ENCODE results near the gene KLHL29. TPM values are rescaled to one million over a fixed set of nuclear protein-coding genes. Genes with fewer than 3 reads are reported as not detected.

KLHL29 gene
- total and polyA plus RNA-seq, 7 experiments from 2014 or later, result 0.59 to 6.5 (median 5.6) TPM

DNA sequence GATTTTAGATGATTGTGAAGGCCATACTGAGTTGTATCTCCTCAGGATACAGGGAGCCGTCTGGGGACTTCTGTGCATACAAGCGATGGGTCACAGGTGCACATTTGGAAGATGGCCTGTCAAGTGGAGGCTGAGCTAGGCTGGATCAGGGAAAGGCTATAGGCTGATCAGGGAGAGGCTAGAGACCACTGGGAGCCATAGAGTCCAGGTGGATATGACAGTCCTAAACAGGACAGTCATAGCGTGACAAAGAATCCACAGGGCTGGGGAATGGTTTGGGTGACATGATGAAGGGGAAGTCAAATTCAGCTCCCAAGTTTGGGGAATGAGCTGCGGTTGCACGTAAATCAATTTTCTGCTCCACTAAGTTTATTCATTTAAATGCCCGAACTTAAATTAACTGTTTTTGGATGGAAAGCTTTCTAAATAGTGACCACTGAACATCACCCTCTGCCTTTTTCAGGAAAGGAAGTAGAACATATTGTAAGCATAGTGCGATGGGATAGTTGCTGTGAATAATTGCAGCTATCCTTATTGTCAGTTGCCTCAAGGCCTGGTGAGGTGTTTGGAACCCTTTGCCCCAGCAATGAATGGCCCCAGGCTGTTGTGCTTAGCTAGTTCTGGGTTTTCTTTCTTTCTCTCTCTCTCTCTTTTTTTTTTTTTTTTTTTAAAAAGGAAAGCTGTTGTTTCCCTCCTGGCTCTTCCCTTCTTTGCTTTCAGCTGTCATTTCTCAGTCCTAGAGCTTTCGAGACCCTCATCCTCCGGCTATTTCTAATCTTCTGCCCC is 50.5 kb downstream of the KLHL29 start:
- Mint-ChIP-seq H3K4me1 (peaks cover 8 to 20% (median 16%) of the 10 kb centered on the region in 7 donors), H3K36me3 (peaks cover 0 to 3% (median 0%) of the 10 kb centered on the region in 5 donors), H3K27me3 (peaks cover 5 to 35% (median 12%) of the 10 kb centered on the region in 5 donors), H3K4me3 (peak overlapping the region in 8 of 10 donors; percentile 28 to 86 (median 51)), H3K27ac (peak overlapping the region in 1 of 9 donors; percentile 56), H3K9me3 (peaks cover 0 to 7% (median 0%) of the 10 kb centered on the region in 11 donors)
- H3K4me3 ChIP-seq (ENCODE audit: low read length), result no peak overlapping the region
- no peaks in the 10 kb centered on the region for H3K27me3 ChIP-seq (ENCODE audit: control insufficient read depth in 2 of 2, insufficient read depth in 2 of 2, low read length in 2 of 2)
- POLR2A ChIA-PET, result interaction anchor here (0.6 to 1.0 kb wide), 2 partner anchors 18 to 52 kb away, joined by 3 read pairs; no protein-coding TSS in a partner anchor
- no peaks in the 10 kb centered on the region for H3K36me3 ChIP-seq (ENCODE audit: control insufficient read depth in 2 of 3, insufficient read depth in 3 of 3, low read length in 3 of 3)
- H3K9me3 ChIP-seq (ENCODE audit: control insufficient read depth in 2 of 3, low read length in 3 of 3), result no peaks in the 10 kb centered on the region
- peak in 1 of 9 donors; percentile 4 for DNase-seq
- intact Hi-C loops (cut with micrococcal nuclease), result no loop called here
- CTCF ChIA-PET, result no interaction called here
- no peak for ATAC-seq
- H3K27ac ChIP-seq (ENCODE audit: low read depth, low read length), result no peak overlapping the region
- no peaks in the 10 kb centered on the region for H3K4me1 ChIP-seq (ENCODE audit: control insufficient read depth in 2 of 2, insufficient read depth in 2 of 2, low read length in 2 of 2)

DNA sequence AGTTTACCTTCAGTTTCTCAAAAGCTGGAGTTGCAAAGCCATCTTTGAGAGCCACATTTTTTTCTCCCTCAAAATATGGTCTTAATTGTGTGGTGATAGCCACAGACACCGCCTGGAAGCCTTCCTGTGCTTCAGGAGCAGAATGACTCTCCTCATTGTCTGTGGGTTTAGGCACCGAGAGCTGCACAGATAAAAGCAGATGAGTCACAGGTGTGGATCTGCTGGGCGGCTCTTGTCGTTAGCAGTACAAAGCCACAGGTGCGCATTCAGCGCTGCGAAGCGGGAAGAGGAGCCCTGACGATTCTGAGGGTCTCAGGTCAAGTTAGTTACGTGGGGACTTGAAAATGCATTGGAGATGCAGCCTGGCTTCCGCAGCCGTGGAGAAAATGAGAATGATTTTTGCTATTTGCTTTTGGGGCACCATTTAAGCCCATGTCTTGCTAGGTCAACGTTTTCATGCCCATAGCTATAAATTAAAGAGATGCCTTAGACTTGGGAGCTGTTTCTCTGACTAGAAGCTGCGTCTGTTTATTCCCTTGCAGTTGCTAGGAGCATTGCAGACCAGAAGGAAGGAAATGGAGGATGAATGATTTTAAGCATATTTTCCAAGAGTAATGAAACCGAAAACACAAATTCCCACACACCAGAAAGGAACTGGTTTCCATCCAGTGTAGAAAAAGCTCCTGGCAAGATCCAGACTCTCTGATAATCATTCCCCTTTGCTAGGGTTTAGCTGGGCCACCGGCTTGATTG is 51.5 kb downstream of the KLHL29 start:
- Mint-ChIP-seq H3K4me3 (peak overlapping the region; percentile 19 to 86 (median 42)), H3K27me3 (peaks cover 0 to 35% (median 12%) of the 10 kb centered on the region in 5 donors), H3K27ac (no peak overlapping the region), H3K4me1 (peaks cover 8 to 20% (median 16%) of the 10 kb centered on the region in 7 donors), H3K9me3 (peaks cover 0 to 8% (median 1%) of the 10 kb centered on the region in 11 donors), H3K36me3 (peaks cover 0 to 7% (median 0%) of the 10 kb centered on the region in 5 donors)
- H3K9me3 ChIP-seq (ENCODE audit: control insufficient read depth in 2 of 3, low read length in 3 of 3), result peaks cover 0 to 1% (median 0%) of the 10 kb centered on the region in 3 experiments
- H3K27ac ChIP-seq (ENCODE audit: low read depth, low read length), result no peak overlapping the region
- DNase-seq, result peak in 1 of 9 donors; percentile 38
- ChIA-PET CTCF (no interaction called here), POLR2A (no interaction called here)
- intact Hi-C loops (cut with micrococcal nuclease), result no loop called here
- H3K4me3 ChIP-seq (ENCODE audit: low read length), result no peak overlapping the region
- H3K4me1 ChIP-seq (ENCODE audit: control insufficient read depth in 2 of 2, insufficient read depth in 2 of 2, low read length in 2 of 2), result no peaks in the 10 kb centered on the region
- no peaks in the 10 kb centered on the region for H3K36me3 ChIP-seq (ENCODE audit: control insufficient read depth in 2 of 3, insufficient read depth in 3 of 3, low read length in 3 of 3)
- H3K27me3 ChIP-seq (ENCODE audit: control insufficient read depth in 2 of 2, insufficient read depth in 2 of 2, low read length in 2 of 2), result no peaks in the 10 kb centered on the region
- ATAC-seq, result peak; percentile 50

DNA sequence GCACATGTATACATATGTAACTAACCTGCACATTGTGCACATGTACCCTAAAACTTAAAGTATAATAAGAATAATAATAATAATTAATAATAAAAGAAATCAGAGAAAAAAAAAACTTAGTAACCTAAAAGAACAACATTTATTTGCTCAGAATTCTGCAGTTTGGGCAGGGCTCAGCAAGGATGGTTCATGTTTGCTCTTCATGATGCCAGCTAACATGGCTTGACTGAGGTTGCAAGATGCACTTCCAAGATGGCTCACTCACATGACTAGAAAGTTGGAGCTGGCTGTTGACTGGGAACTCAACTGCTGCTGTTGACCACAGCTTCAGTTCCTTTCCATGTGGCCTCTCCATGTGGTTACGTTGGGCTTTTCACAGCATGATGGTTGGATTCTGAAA is 56.4 kb downstream of the KLHL29 start:
- H3K27ac ChIP-seq (ENCODE audit: low read depth, low read length), result no peak overlapping the region
- CTCF ChIA-PET, result no interaction called here
- H3K36me3 Mint-ChIP-seq, result peaks cover 0 to 9% (median 0%) of the 10 kb centered on the region in 5 donors

DNA sequence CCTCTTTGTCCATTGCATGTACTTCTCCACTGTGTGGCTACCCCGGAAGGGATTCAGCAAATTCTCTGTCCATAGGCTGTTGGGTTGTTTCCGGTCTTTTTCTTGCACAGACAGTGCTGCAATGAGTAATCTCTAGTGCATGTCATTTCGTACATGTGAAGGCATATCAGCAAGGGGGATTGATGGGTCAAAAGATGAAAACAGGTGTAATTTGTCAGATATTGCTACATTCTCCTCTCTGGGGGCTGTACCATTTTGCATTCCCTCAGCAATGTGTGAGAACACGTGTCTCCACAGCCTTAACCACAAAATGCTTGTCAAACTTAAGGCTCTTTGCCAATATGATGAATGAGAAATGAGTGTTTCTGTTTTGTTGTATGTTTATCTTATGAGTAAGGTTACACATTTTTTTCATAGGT is 60.5 kb downstream of the KLHL29 start:
- peaks cover 0 to 4% (median 0%) of the 10 kb centered on the region in 3 experiments for H3K9me3 ChIP-seq (ENCODE audit: control insufficient read depth in 2 of 3, low read length in 3 of 3)
- DNase-seq (no peak), ATAC-seq (no peak)
- H3K4me3 ChIP-seq (ENCODE audit: low read length), result no peak overlapping the region
- Mint-ChIP-seq H3K27ac (no peak overlapping the region), H3K27me3 (peaks cover 0 to 12% (median 0%) of the 10 kb centered on the region in 5 donors), H3K9me3 (peaks cover 0 to 19% (median 3%) of the 10 kb centered on the region in 11 donors), H3K36me3 (peaks cover 0 to 6% (median 0%) of the 10 kb centered on the region in 5 donors), H3K4me1 (peaks cover 0 to 9% (median 1%) of the 10 kb centered on the region in 7 donors), H3K4me3 (no peak overlapping the region)
- no peaks in the 10 kb centered on the region for H3K36me3 ChIP-seq (ENCODE audit: control insufficient read depth in 2 of 3, insufficient read depth in 3 of 3, low read length in 3 of 3)
- ChIA-PET POLR2A (no interaction called here), CTCF (interaction anchor here (0.6 kb wide), 1 partner anchor 1135 kb away, joined by 3 read pairs; no protein-coding TSS in a partner anchor)
- H3K27me3 ChIP-seq (ENCODE audit: control insufficient read depth in 2 of 2, insufficient read depth in 2 of 2, low read length in 2 of 2), result no peaks in the 10 kb centered on the region
- H3K4me1 ChIP-seq (ENCODE audit: control insufficient read depth in 2 of 2, insufficient read depth in 2 of 2, low read length in 2 of 2), result no peaks in the 10 kb centered on the region
- intact Hi-C loops (cut with micrococcal nuclease), result no loop called here
- H3K27ac ChIP-seq (ENCODE audit: low read depth, low read length), result no peak overlapping the region

More for the DNA sequence above, 56.4 kb downstream of the KLHL29 start:
- H3K4me1 Mint-ChIP-seq, result peaks cover 3 to 5% (median 3%) of the 10 kb centered on the region in 7 donors
- Histone ChIP-seq H3K9me3 (ENCODE audit: control insufficient read depth in 2 of 3, low read length in 3 of 3) (peaks cover 0 to 4% (median 0%) of the 10 kb centered on the region in 3 experiments), H3K4me3 (ENCODE audit: low read length) (no peak overlapping the region), H3K4me1 (ENCODE audit: control insufficient read depth in 2 of 2, insufficient read depth in 2 of 2, low read length in 2 of 2) (no peaks in the 10 kb centered on the region), H3K27me3 (ENCODE audit: control insufficient read depth in 2 of 2, insufficient read depth in 2 of 2, low read length in 2 of 2) (no peaks in the 10 kb centered on the region), H3K36me3 (ENCODE audit: control insufficient read depth in 2 of 3, insufficient read depth in 3 of 3, low read length in 3 of 3) (no peaks in the 10 kb centered on the region)
- H3K27ac Mint-ChIP-seq, result no peak overlapping the region
- ATAC-seq (no peak), DNase-seq (no peak)
- peaks cover 0 to 23% (median 4%) of the 10 kb centered on the region in 5 donors for H3K27me3 Mint-ChIP-seq
- POLR2A ChIA-PET, result no interaction called here
- H3K4me3 Mint-ChIP-seq, result no peak overlapping the region
- H3K9me3 Mint-ChIP-seq, result peaks cover 0 to 19% (median 3%) of the 10 kb centered on the region in 11 donors
- intact Hi-C loops (cut with micrococcal nuclease), result no loop called here

GRCh38 chr2:23446916-23447315 is 61.9 kb downstream of the KLHL29 start:
- H3K9me3 ChIP-seq (ENCODE audit: control insufficient read depth in 2 of 3, low read length in 3 of 3), result no peaks in the 10 kb centered on the region
- no peak for ATAC-seq
- ChIA-PET CTCF (no interaction called here), POLR2A (no interaction called here)
- Mint-ChIP-seq H3K4me3 (no peak overlapping the region), H3K27ac (no peak overlapping the region), H3K9me3 (peaks cover 0 to 13% (median 0%) of the 10 kb centered on the region in 11 donors), H3K36me3 (no peaks in the 10 kb centered on the region), H3K27me3 (peaks cover 0 to 13% (median 0%) of the 10 kb centered on the region in 5 donors), H3K4me1 (peaks cover 0 to 14% (median 9%) of the 10 kb centered on the region in 7 donors)
- H3K27me3 ChIP-seq (ENCODE audit: control insufficient read depth in 2 of 2, insufficient read depth in 2 of 2, low read length in 2 of 2), result no peaks in the 10 kb centered on the region
- H3K27ac ChIP-seq (ENCODE audit: low read depth, low read length), result no peak overlapping the region
- H3K4me3 ChIP-seq (ENCODE audit: low read length), result no peak overlapping the region
- no peak for DNase-seq
- intact Hi-C loops (cut with micrococcal nuclease), result no loop called here
- no peaks in the 10 kb centered on the region for H3K4me1 ChIP-seq (ENCODE audit: control insufficient read depth in 2 of 2, insufficient read depth in 2 of 2, low read length in 2 of 2)
- H3K36me3 ChIP-seq (ENCODE audit: control insufficient read depth in 2 of 3, insufficient read depth in 3 of 3, low read length in 3 of 3), result no peaks in the 10 kb centered on the region

- Mint-ChIP-seq H3K27me3 (peaks cover 0 to 16% (median 0%) of the 10 kb centered on the region in 5 donors), H3K9me3 (peaks cover 0 to 8% (median 0%) of the 10 kb centered on the region in 11 donors), H3K27ac (no peak overlapping the region), H3K4me1 (peaks cover 0 to 18% (median 12%) of the 10 kb centered on the region in 7 donors), H3K4me3 (no peak overlapping the region), H3K36me3 (no peaks in the 10 kb centered on the region)
- POLR2A ChIA-PET, result no interaction called here
- CTCF ChIA-PET, result no interaction called here
- intact Hi-C loops (cut with micrococcal nuclease), result no loop called here
- no peak for ATAC-seq
- Histone ChIP-seq H3K36me3 (ENCODE audit: control insufficient read depth in 2 of 3, insufficient read depth in 3 of 3, low read length in 3 of 3) (no peaks in the 10 kb centered on the region), H3K4me3 (ENCODE audit: low read length) (no peak overlapping the region), H3K27ac (ENCODE audit: low read depth, low read length) (no peak overlapping the region), H3K9me3 (ENCODE audit: control insufficient read depth in 2 of 3, low read length in 3 of 3) (no peaks in the 10 kb centered on the region), H3K4me1 (ENCODE audit: control insufficient read depth in 2 of 2, insufficient read depth in 2 of 2, low read length in 2 of 2) (peaks cover 0 to 3% of the 10 kb centered on the region in 2 donors), H3K27me3 (ENCODE audit: control insufficient read depth in 2 of 2, insufficient read depth in 2 of 2, low read length in 2 of 2) (no peaks in the 10 kb centered on the region)
- no peak for DNase-seq
Observed at GRCh38 chr2:23447405-23447804, 62.4 kb downstream of the KLHL29 start.

Measured in naive thymus-derived CD4-positive, alpha-beta T cell (primary cell).